GM23338 (cell line): ENCODE results near the gene CATSPERD. TPM values are rescaled to one million over a fixed set of nuclear protein-coding genes. Genes with fewer than 3 reads are reported as not detected.

Source experiments
- CTCF ChIP-seq, 2 experiments: fragments of 200-600 bp in 1 of 2; sonication (generic) in 1 of 2; conservative IDR thresholded peaks; 2 replicates each; pipeline versions ENCODE4 v1.5.1 to v1.6.1; 2016 to 2017; ENCODE audit warnings: antibody characterized with exemption in 2 of 2, low read depth in 2 of 2, mild to moderate bottlenecking in 2 of 2, moderate library complexity in 1 of 2
- ETS1 ChIP-seq: IDR thresholded peaks from 2 replicates; pipeline ENCODE4 v1.6.1; 2016; ENCODE audit warnings: antibody characterized with exemption
- JUNB ChIP-seq: IDR thresholded peaks from one replicate; pipeline ENCODE4 v1.6.1; 2016; ENCODE audit warnings: antibody characterized with exemption; ENCODE audit not compliant: unreplicated experiment
- POLR2AphosphoS5 ChIP-seq: IDR thresholded peaks from 2 replicates; pipeline ENCODE4 v1.6.1; 2016; ENCODE audit warnings: antibody characterized with exemption, low read depth
- ZNF331 ChIP-seq: fragments of 250-450 bp; sonication (Bioruptor Pico); IDR thresholded peaks from 2 replicates; pipeline ENCODE4 v1.5.0; 2020; ENCODE audit warnings: low read depth, mild to moderate bottlenecking, moderate library complexity
- ZNF462 ChIP-seq: fragments of 250-450 bp; sonication (Bioruptor Pico); IDR thresholded peaks from 2 replicates; pipeline ENCODE4 v1.5.0; 2020; ENCODE audit warnings: mild to moderate bottlenecking, moderate library complexity
- polyA plus RNA-seq: library from polyadenylated mRNA; unstranded; fragments of >200 nt; fragmentation: Nextera tagmentation; extraction: Ambion mirVana; gene quantifications from 2 replicates; pipeline ENCODE4 v1.2.1, GENCODE V29; 2016
- total RNA-seq: library from RNA; depleted of rRNA; stranded (reverse); fragments of >200 nt; shearing (Covaris generic); gene quantifications from 2 replicates; pipeline ENCODE4 v1.2.3, GENCODE V29; 2014

CATSPERD gene
- total and polyA plus RNA-seq, 2 experiments from 2014 or later = 0.17 TPM; not detected in 1

GRCh38 chr19:5799247-5800241, 79.1 kb downstream of the CATSPERD start (continued):
- TF ChIP-seq ZNF462 (CRISPR knock-in tag) (no peak), JUNB (no peak), POLR2AphosphoS5 (no peak), ETS1 (no peak), ZNF331 (CRISPR knock-in tag) (no peak), CTCF (conservative IDR thresholded peaks at IDR 0.05; ENCODE audit: low read depth in 2 of 2) (no peak)
